HuH-7.5 (cell line): ENCODE results near the gene C2CD2L.
"Not testable (repeated sequence)": the region's sequence is repeated elsewhere in the genome, so short reads cannot be mapped to it uniquely, and the experiment has no call there.

Source experiments
- DNase-seq: peaks from one replicate; pipeline ENCODE4 v3.0.0; 2011; ENCODE audit warnings: low spot score

Gene C2CD2L

DNA sequence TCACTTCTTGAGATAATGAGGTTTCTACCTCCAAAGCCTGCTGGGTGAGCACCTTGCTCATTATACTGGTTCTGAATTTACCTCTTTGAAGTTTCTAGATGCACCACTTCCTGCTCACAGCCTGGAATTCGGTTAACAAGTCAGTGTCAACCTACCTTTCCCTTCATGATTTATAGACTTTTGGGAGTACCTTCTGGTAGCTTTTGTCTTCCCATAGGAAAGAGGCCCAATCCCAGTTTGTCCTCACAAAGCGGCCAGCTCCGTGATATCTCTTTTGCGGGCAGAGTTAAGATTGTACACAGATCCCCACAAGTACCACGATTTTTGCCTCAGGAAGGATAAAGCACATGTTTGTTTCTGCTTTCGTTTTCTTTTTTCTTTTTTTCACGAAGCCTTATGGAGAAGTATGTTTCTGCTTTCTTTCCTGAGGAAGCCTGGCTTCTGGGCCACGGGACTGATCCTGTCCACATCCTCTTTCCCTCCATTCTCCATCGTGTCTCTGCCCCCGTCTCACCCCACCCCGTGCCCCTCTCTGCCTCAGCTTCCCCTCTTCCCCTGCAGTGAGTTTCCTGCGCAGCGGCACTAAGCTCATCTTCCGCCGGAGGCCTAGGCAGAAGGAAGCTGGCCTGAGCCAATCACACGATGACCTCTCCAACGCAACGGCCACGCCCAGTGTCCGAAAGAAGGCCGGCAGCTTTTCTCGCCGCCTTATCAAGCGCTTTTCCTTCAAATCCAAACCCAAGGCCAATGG is 8.5 kb downstream of the C2CD2L start:
- no peak for DNase-seq

DNA sequence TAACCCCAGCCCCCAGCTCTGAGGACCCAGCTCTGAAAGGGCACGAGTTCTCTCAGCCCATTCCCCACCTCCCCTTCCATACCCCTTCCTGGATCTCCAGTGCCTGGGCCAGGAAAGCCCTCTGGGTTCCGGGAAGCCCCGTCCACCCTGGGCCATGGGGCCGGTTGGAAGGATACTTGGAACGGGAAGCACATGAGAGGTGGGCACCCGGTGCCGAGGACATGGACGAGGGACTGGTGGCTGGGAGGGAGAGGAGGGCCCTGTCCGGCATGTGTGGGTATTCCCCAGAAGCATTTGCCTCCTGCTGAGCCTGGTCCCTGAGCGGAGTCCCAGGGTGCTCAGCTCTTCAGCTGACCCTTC is 9.1 kb downstream of the C2CD2L start:
- no peak for DNase-seq

DNA sequence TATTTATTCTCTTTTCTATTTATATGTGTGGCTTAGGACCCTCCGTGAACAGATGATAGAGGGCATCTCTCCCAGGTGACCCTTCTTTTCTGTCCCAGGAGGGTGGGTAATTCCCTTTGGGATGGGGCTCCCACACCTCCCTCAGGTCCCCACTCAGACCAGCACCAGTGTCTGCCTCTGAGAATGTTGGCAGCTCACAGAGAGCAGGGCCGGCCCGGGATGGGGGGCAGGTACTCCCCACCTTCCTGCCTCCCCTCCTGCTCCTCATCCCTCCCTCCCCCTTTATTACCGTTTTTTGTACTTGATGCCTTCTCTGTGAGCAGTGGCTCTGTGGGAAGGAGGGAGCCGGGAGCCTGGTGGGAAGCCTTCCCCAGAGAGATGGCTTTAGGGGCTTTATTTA is 9.5 kb downstream of the C2CD2L start:
- no peak for DNase-seq

DNA sequence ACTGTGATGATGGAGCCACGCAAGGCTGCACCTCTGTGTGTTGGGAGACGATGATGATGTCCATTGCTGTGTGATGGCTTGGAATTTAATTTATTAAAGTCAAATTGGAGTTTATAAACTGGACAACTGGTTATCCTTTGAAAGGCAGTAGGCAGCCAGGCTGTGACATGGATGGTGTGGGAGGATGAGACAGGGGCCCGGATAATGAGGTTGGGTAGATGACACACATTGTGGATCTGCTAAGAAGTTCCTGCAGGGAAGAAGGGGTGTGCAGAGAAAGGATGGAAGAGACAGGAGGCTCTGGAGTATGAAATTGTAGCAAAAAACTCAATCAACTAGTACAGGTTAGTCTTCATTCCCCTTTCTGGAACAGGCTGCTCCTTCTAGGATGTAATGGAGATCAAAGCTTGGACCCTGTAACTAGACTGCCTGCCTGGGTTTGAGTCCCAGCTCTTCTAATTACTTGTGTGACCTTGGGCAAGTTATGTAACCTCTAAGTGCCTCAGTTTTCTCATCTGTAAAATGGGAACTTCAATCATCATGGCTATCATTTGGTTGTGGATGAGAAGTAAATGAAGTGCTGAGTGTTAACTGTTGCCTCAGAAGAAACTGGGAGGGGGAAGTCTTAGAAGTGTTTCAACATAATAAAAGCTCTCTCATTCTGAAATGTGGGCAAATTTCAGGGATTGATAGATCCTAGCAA is 10.0 kb downstream of the C2CD2L start:
- DNase-seq, result no peak

DNA sequence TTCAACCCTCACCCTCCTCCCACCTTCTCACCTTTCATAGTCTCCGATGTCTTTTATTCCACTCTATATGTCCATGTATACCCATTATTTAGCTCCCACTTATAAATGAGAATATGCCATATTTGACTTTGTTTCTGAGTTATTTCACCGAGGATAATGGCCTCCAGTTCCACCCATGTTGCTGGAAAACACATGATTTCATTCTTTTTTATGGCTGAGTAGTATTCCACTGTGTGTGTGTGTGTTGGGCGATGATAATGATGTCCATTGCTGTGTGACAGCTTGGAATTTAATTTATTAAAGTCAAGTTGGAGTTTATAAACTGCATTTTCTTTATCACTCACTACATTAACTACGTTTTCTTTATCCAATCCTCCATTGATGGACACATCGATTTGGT is 11.1 kb downstream of the C2CD2L start:
- no peak for DNase-seq

DNA sequence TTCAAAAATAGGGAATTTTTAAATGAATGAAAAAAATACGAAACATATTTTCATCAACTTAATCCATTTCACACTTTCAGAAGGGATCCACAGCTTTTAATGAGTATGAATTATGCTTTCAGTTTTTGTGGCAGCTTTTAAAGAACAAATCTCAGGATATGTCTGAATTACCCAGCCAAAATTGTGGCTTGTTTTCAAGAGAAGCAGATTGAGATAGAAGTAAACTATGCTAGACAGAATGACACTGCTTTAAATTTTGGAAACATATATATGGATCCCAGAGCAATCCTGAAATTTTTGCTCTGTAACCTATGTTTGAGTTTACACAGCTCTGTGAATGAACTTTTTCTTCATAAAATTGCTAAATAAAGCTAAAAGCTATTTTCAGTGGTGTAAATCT is 11.8 kb downstream of the C2CD2L start:
- DNase-seq, result no peak

DNA sequence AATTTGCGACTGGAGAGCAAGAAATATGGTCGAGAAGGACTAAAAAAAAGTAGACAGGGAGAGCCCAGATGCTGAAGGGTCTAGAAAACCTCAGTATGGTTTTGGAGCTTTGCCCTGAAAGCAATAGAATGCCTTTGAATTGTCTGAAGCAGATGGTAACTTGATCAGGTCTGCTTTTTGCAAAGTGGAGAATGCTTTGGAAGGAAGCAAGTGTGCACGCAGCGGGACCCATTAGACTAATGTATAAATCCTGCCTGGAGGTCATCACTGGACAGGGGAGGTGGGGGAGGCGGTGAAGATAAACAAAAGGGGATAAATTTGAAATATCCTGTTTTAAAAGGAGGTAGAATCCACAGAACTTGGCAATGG is 13.5 kb downstream of the C2CD2L start:
- DNase-seq, result no peak

DNA sequence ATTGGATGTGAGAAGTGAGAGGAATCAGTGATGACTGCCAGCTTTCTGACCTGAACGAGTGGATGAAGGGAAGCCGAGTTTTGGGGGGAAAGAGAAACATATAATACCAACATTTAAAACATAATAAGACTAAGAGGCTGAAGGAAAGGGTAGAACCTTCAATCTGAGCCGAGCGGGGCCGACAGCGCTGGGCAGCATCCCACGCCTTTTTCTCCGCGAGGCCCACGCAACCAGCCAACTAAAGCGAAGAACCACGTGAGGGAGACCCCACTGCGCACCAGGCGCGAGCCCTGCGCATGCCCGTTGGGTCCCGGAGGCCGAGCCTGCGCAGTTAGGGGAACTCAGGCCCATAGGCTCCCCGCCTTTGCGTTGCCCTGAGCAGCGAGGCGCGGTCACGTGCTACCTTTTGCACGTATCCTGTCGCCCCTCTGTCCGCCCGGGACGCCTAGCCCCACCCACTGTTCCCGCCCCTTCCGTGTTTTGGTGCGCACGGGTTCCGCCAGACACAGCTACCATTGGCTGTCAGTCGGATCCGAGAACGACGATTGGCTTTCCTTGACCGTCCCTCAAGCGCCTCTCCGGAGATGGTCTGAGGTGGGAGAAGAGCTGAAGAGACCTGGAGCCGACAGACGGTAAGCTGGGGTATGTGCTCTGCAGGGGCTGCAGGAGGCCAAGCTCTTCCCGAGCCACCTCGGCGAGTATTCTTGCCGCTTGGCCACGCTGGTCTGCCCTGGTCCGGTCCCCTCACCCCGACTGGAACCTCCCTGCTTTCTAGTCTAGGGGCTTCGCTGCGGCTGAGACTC is 14.1 kb downstream of the C2CD2L start, which contains the start of gene HINFP:
HINFP (plus strand) TSS at position 573 of the 803 bp plus-strand sequence. CDS start 5,365 bp downstream, outside the sequence.
- peak; percentile 94 for DNase-seq

DNA sequence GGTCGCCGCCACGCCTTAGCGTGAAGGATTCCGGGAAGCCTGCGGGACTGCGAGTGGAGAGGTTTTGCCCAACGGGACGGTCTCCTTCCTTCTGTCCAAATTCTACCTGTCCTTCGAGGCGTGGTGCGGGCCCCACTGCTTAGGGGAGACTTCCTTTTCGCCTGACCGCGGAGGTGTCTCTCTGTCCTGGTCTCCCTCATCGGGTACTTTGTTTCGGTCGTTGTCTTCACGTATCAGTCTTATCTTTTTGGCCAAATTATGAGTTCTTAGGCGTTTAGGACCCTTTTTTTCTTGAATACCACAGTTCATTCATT is 14.6 kb downstream of the C2CD2L start:
- no peak for DNase-seq

DNA sequence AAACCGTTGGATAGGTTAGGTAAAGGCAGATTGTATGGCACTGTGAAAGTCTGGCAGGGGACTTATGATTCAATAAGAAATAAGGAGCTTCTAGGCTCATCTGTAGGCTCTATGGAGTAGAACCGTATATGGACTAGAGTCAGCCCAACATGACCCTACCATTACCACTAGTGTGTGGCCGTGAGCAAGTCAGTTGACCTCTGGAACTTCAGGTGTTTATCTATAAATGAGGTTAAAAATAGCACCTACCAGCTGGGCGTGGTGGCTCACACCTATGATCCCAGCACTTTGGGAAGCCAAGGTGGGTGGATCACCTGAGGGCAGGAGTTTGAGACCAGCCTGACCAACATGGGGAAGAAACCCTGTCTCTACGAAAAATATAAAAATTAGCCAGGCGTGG is 18.7 kb downstream of the C2CD2L start:
- DNase-seq, result no peak

DNA sequence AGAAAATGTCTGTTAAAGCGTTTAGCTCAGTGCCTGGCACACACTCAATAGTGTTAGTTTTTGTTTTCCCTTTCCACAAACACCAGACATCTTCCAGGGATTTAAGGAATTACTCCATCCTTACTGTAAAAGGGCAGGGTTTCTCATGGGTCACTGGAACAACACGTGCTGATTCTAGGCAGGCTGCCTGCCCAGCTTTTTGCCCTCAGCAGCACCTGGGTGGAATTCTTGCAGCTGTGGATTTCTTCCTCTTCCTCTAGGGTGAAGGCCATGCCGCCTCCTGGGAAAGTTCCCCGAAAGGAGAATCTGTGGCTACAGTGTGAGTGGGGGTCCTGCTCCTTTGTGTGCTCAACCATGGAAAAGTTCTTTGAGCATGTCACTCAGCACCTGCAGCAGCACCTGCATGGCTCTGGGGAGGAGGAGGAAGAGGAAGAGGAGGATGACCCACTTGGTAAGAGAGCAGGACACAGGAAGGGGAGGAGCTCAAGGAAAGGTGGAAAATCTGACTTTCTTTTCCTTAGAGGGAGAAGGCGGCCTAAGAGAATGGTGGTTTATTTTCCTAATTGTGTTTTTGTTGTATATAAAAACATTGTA is 19.6 kb downstream of the C2CD2L start:
- DNase-seq, result no peak

DNA sequence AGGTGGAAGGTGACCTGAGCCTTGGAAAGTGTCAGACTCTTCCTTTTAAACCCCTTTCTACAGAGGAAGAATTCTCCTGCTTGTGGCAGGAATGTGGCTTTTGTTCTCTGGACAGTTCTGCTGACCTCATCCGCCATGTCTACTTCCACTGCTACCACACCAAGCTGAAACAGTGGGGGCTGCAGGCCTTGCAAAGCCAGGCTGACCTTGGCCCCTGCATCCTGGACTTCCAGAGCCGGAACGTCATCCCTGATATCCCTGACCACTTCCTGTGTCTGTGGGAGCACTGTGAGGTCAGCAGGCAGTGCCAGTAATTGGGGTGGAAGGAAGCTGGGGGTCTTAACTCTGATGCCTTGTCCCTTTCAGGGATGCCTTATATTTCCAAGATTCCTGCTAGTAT is 23.5 kb downstream of the C2CD2L start:
- DNase-seq, result no peak

DNA sequence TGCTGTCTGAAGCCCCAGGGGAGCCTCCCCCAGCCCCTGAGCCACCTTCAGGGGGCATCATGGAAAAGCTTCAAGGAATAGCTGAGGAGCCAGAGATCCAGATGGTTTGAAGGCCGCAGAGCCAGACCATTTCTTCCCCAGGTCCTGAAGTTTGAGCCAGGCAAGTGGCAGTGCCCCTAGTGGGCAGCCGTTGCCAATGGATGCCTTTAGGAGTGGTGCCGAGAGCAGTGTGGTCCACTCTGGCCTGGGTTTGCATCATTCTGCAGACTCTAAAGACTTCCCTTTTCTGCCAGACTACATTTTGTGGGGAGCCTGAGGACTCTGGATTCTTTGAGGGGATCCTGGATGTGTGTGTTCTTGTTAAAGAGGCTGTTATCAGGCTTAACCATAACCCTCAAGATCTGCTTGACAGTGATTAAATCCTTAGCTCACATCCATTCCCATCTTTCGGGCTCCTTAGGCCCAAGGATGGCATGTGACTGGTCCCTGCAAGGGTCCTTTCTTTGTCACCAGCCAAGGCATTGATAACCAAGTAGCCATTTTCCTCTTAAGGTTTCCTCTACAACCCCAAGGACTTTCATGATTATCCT is 27.3 kb downstream of the C2CD2L start:
- no peak for DNase-seq

DNA sequence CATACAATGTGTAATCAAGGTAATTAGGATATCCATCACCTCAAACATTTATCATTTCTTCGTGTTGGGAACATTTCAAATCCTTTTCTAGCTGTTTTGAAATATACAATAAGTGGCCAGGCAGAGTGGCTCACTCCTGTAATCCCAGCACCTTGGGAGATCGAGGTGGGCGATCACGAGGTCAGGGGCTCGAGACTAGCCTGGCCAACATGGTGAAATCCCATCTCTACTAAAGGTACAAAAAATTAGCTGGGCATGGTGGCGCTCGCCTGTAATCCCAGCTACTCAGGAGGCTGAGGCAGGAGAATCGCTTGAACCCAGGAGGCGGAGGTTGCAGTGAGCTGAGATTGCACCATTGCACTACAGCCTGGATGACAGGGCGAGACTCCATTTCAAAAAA is 32.1 kb downstream of the C2CD2L start:
- DNase-seq, result not testable (repeated sequence)

DNA sequence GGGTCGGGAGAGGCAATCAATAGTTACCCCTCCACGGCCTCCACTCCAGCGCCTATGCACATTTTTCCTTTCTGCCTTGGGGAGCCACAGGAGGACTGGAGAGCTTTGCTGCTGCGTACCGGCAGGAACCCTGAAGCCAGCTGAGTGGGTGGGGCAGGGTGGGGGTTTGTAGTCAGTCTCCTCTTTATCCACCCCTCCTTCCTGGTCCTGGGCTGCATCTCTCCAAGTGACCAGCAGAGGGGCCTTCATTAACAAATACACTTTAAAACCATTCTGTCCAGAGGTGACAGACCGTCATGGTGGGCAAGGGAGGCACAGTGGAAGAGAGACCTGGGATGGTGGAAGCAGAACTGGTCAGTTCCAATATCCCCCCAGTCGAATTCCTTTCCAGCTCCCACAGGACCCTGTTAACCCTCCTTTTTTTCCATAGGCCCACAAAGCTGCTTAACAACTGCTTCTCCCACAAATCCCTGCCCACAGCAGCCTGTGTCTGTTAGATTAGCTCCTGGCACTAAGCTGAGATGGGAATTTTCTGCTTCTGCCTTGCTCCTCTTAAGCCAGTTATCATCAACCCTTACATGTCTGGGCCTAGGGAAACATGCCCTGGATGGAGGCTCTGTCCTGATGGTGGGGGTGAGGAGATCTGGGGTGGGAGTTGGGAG is 37.8 kb downstream of the C2CD2L start:
- DNase-seq, result peak; percentile 88

DNA sequence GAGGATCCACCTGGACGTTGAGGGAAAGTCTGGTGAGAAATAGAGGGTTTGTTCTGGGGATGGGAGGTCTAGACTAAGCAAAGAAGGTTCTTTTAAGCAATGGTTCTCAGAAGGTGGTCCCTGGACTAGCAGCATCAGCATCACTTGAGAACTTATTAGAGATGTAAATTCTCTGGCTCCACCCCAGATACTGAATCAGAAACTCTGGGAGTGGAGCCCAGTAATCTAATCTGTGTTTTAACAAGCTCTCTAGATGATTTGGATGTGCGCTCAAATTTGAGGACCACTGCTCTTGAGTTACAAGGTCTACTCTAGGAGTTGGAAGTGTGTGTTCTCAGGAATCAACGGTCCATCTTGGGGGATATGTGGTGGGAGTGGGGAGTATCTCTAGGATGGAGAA is 38.4 kb downstream of the C2CD2L start:
- no peak for DNase-seq

DNA sequence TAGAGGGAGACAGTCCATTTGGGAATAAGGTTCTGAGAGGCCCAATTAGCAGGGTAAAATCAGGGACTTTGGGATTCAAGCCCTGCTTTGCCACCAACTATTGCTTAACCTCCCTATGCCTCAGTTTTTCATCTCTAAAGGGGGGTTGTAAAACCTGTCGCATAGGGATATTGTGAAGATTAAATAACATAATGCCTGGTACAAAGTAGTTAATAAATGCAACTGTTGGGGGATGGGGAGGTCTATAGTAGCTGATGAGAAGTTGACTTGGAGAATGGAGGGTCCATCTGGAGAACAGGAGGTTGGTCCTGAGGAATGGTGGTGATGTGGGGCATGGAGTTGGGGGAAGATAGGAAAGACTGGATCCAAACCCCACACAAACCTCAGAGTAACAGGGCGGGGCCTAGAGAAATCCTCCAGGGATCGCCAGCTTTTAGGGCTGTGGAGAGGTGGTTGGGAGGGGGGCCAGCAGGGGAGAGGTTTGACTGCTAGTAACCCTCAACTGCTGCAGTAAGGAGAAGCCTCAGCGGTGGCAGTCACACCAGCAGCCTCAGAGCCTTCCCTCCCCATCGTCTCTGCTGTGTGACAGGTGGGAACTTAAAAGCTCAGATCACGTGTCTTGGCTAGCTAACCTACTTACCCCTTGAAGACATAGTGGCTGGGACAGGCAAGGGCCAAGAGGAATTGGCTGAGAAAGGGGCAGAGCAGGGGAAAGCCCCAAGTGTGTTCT is 40.6 kb downstream of the C2CD2L start:
- DNase-seq, result no peak

DNA sequence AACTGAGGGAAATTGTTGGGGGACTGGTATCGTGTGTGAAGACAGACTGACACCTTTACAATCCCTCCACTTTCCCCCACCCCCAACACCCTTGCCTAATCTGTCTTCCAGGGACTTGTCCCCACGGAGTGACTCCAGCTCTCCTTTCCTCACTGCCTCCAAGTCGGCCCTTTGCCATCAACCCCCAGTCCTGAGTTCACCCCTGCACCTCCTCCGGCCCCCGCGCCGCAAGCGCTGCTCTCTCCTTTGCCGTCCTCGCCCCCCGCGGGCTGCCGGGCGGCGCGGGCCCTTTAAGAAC is 41.5 kb downstream of the C2CD2L start:
- no peak for DNase-seq

DNA sequence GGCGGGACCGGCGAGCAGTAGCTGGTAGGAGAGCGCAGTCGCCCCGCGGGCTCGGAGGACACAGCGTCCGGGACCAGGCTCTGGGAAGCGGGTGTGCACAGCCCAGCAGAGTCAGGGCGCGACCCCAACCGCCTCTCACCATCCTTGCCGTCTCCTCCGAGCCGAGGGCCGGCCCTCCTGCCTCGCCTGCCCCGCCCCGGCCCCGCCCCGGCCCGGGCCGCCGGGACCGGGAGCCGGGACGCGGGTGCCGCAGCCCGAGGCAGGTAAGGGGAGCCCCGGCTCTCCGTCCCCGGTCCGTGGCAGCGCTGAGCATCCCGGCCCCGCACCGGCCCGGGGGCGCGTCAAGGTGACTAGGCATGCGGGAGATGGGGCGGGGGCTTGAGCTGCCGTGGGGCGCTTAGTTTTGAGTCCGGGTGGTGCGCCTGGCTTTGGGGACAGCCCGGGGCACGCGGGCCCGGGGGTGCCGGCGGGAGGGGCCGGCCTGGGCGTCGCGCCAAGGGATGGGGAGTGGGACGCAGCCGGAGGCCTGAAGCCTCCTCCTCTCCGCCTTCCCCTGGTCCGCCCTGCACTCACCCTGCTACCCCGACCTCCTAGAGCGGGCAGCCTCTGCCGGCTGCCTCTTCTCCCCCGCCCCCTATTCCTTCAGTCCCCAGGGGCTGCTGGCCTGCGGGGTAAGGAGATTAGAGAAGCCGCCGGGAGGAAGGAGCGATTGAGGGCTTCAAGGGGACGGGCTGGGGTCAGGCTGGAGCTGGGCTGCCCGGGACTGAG is 42.1 kb downstream of the C2CD2L start, which contains the start of gene ABCG4:
ABCG4 (plus strand) TSS at position 35 of the 768 bp plus-strand sequence. CDS start 914 bp downstream, outside the sequence.
- no peak for DNase-seq

DNA sequence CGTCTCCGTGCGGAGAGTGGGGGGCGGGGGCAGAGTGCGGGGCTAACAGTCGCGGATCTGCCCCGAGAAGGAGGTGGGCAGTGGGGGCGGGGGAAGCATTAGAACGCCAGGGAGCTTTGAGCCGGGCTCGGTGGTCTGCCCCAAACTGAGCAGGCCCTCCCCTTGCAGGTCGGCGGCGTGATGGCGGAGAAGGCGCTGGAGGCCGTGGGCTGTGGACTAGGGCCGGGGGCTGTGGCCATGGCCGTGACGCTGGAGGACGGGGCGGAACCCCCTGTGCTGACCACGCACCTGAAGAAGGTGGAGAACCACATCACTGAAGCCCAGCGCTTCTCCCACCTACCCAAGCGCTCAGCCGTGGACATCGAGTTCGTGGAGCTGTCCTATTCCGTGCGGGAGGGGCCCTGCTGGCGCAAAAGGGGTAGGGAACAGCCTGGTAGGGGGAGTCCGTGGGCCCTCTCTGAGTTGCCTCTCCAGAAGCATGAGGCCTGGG is 42.7 kb downstream of the C2CD2L start:
- DNase-seq, result no peak
